Measurements from ENCODE around the gene FBXL13.

FBXL13 gene

DNA sequence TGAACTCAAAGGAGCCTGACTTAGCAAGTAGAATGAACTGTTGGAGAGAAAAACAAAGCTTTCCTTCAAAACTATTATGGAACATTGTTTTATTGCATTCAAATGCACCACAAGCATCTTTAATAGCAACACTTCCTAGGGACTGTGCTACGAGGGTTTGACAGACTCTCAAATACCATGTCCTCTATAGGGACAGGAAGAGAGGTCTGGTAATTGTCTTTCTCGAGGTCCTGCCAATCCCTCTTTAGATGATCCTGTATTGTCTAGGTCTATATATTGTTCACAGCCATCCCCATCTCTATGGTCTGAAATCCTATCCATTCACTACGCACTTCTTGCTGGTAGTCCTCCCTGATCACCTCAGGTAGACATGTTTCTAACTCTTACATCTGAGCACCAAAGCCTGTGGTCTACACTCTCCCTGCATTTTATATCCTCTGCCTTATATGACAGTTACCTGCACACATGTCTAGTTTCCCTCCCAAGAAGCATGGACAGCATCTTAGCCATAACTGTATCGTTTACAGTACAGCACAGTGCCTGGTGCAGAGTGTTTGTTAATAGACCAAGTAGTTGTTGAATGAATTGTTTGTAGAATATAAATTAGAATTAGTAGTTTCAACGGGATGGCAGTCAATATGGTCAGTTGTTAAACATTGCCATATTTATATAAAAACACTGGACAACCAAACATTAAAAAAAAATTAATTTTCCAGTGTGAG, 183.5 kb downstream of the FBXL13 start:
- TF ChIP-seq, protein P1, sequence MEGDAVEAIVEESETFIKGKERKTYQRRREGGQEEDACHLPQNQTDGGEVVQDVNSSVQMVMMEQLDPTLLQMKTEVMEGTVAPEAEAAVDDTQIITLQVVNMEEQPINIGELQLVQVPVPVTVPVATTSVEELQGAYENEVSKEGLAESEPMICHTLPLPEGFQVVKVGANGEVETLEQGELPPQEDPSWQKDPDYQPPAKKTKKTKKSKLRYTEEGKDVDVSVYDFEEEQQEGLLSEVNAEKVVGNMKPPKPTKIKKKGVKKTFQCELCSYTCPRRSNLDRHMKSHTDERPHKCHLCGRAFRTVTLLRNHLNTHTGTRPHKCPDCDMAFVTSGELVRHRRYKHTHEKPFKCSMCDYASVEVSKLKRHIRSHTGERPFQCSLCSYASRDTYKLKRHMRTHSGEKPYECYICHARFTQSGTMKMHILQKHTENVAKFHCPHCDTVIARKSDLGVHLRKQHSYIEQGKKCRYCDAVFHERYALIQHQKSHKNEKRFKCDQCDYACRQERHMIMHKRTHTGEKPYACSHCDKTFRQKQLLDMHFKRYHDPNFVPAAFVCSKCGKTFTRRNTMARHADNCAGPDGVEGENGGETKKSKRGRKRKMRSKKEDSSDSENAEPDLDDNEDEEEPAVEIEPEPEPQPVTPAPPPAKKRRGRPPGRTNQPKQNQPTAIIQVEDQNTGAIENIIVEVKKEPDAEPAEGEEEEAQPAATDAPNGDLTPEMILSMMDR (IDR thresholded peaks at IDR 0.05; ENCODE audit: low read depth, low read length, missing control alignments): no peak
- no peak overlapping the region for H3K4me3 ChIP-seq (replicated peaks; ENCODE audit: low read depth, low read length)
- DNase-seq (ENCODE audit: extremely low read depth, low read depth): no peak

DNA sequence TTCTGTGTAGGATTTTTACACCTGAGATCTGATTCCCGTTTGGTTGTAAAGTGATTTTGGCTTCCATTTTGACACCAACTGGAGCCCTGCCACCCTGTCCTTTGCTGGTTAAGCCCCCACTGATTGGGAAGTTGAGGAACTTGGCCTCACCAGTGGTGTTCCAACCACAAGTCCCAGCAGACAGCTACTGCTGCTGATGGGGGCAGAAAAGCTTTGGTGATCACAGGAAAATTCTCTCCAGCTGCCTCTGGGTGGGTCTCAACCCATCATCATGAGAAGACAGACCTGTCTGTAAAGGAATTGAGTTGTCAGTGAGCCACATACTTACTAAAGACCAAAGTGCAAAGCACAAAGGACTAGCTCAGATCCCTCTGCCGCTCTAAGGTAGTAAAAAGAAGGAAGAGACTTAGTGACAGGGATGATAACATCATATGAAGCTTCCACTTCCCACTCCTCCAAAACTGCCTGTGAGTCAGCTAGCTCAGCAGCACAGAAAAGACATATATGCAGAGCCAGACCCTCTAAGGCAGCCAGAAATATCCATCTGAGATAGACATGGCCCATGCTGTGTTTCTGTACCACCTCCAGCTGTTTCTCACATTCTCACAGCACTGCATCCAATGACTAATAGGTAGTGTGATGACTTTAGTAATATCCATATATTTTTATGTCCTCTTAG, 184.2 kb downstream of the FBXL13 start:
- no peak for DNase-seq (ENCODE audit: extremely low read depth, low read depth)
- TF ChIP-seq, protein P1 (IDR thresholded peaks at IDR 0.05; ENCODE audit: low read depth, low read length, missing control alignments): no peak
- H3K4me3 ChIP-seq (replicated peaks; ENCODE audit: low read depth, low read length): no peak overlapping the region

DNA sequence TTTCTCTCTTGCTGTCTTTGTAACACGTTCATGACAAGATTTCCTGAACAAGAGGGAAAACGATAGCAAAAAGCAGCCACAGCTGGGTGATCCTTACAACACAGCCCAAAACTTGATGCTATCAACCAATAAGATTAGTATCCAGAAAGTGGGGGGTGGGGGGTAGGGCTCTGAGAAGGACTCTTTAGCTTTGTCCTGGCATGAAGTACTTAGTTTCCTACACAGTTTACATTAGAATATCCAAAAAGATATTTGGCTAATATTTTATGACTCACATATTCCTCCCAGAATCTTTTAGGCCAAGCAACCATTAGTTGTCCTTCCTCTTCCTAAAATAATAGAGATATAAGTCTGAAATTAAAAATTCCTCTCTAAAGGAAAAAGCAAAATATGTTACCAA, 184.7 kb downstream of the FBXL13 start:
- TF ChIP-seq, protein P1 (IDR thresholded peaks at IDR 0.05; ENCODE audit: low read depth, low read length, missing control alignments): no peak
- no peak overlapping the region for H3K4me3 ChIP-seq (replicated peaks; ENCODE audit: low read depth, low read length)
- DNase-seq (ENCODE audit: extremely low read depth, low read depth): no peak

DNA sequence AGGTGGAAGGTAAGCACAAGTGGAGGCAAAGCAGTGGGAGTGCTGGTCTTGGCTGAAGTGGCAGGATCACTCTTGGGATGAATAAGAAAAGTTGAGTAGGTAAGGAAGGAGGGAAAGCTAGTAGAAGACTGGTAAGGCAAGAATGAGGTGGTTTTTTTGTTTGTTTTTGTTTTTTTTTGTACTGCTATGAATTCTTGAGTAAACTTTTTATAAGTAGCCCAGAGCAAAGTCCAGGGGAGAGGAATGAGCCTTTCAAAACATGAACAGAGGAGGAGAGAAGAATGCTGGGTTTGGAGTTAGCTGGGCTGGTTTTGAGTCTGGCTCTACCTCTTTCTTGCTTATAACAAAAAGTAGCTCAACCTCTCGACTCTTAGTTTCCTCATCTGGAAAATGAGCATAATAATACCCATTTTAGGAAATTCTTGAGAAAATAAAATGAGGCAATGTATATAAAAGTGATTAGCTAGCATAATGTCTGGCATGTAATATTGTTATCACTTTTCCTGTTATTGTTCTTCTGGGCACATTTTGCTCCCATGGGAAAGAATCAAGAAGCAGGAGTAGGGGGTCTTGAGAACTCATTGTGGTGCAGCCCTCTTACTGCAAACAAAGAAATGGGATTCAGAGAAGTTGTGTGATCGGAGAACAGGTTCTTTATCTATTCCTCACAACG, 185.9 kb downstream of the FBXL13 start:
- no peak for DNase-seq (ENCODE audit: extremely low read depth, low read depth)
- TF ChIP-seq, protein P1 (IDR thresholded peaks at IDR 0.05; ENCODE audit: low read depth, low read length, missing control alignments): no peak
- no peak overlapping the region for H3K4me3 ChIP-seq (replicated peaks; ENCODE audit: low read depth, low read length)

DNA sequence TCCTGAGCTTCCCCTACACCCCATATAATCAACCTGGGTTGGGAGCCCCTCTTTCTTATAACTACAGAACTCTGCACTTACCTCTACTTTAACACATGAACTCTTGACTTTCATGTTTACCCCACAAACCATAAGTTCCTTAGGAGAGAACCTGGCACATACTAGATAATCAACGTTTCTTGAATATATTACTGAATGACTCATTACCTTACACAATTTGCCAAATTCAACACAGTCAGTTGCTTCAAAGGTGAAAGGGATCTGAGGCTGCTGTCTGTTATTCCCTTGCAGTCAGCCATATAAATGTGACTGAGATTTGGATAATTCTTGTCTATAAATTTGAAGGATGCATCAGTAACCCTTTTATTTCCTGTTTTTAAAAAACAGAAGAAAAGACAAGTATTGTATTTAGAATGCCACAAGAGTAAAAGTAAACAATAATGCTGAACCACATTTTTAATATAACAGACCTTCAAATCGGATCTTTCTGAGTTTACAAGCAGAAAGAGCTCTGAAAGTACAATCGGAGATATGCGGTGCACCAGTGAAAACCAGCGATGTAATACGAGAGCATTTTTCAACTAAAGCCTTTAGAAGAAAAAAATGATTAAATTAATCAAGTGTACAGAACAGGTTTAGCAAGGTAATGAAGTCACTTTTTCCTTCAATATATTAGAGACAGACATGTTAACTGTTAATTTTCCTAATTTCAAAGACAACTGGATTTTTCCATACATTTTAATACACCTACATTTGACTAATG, 191.3 kb downstream of the FBXL13 start:
- H3K4me3 ChIP-seq (replicated peaks; ENCODE audit: low read depth, low read length): no peak overlapping the region
- TF ChIP-seq, protein P1 (IDR thresholded peaks at IDR 0.05; ENCODE audit: low read depth, low read length, missing control alignments): no peak
- no peak for DNase-seq (ENCODE audit: extremely low read depth, low read depth)

DNA sequence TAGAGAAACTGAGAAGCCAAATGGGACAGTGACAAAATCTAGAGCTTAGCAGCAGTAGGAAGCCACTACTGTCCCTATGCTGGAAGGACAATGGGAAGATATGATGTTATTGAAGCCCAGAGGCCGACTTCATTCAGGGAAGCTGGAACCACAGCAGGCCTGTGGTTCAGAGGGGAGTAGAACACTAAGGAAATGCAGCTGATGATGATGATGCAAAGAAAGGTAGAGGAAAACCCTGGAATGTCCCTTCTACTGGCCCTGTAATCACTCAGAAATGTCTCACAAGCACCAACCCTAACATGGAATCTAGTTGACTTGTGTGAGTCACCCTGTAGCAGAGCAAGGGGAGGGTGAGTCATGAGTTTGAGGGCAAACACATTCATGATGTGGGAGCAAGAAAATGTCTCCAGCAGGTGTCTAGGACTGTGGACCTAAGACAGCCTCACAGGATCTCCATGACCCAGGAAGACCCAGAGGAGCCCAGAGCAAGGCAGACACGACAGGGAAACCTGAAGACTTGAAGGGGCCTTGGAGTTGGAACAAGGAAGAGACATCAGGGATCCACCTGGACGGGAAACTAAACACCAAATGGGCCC, 198.8 kb downstream of the FBXL13 start:
- peak; percentile 96 for DNase-seq (ENCODE audit: extremely low read depth, low read depth)
- H3K4me3 ChIP-seq (replicated peaks; ENCODE audit: low read depth, low read length): no peak overlapping the region
- TF ChIP-seq, protein P1 (IDR thresholded peaks at IDR 0.05; ENCODE audit: low read depth, low read length, missing control alignments): no peak
